Spleen (tissue), 7 donors: Measurements from ENCODE around the gene TTC7B.

Source experiments
- CTCF ChIP-seq, 11 experiments: fragments of 200-600 bp in 7 of 11; fragments of 450-650 bp in 4 of 11; sonication (generic) in 4 of 11; IDR thresholded peaks in 8 of 11; conservative IDR thresholded peaks in 3 of 11; 1 replicate in 7 of 11; 2 replicates in 4 of 11; pipeline versions ENCODE4 v1.4.0 to v1.8.0; 2016 to 2021; ENCODE audit warnings: antibody characterized with exemption in 11 of 11, inconsistent platforms in 4 of 11, mild to moderate bottlenecking in 1 of 11
- POLR2A ChIP-seq, 3 donors: fragments of 450-650 bp; IDR thresholded peaks; one replicate each; pipeline ENCODE4 v1.5.1; 2017; ENCODE audit warnings: antibody characterized with exemption in 3 of 3, mild to moderate bottlenecking in 1 of 3
- POLR2AphosphoS5 ChIP-seq, 3 donors: sonication (generic); formaldehyde crosslinking; IDR thresholded peaks; one replicate each; pipeline ENCODE4 v1.5.1; 2017; ENCODE audit warnings: antibody characterized with exemption in 3 of 3
- donor health status: DM: no; HTN: no; CAD: no; lungs with moderate emphysema.
- donor health status: DM: no; HTN: no; CAD: no.
- donor health status: DM: no; HTN: no; CAD: no.

GRCh38 chr14:90523544-90523943 lies 292.7 kb downstream of the TTC7B start:
- no peak for TF ChIP-seq CTCF (IDR thresholded peaks at IDR 0.05 in 8 of 11, conservative IDR thresholded peaks at IDR 0.05 in 3 of 11)
- TF ChIP-seq POLR2AphosphoS5 (IDR thresholded peaks at IDR 0.05): no peak
- no peak for TF ChIP-seq POLR2A (IDR thresholded peaks at IDR 0.05)
